ENCODE measurements around the gene TRABD2B. TPM values are rescaled to one million over a fixed set of nuclear protein-coding genes. Genes with fewer than 3 reads are reported as not detected.

Gene TRABD2B
- total RNA-seq, 2 donors from 2014 or later = 1.1 to 2.1 TPM

DNA sequence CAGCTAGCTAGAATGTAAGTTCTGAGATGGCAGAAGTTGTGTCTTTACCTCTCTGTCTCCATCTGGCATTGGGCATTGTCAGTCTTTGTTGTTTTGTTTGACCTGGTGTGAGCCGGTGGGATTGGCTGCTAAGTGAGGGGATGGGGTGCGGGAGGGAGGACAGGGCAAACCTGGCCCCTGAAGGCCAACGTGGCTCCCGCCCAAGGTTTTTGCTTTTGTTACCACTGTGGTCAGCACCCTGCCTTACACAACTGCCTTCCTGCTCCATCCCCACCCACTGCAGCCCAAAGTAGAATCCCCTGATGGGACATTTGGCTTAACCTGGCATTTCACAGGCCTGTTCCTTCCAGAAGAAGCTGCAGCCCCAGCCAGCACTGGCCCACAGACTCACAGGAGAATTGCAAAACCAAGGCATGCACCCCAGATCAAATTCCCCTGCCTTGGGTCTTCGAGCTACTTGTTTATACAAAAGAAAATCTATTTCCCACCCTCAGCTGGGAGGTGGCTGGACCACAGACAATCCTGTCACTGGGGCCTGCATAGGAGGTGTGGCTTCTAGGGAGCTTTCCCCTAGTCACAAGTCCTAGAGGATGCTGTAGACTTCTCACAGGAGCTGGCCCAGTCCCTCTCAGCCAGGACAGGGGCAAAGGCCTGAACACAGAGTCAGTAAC is 147.5 kb downstream of the TRABD2B start:
- Histone ChIP-seq H3K4me3 (no peak overlapping the region), H3K4me1 (replicated peaks) (no peaks in the 10 kb centered on the region), H3K36me3 (no peaks in the 10 kb centered on the region), H3K27me3 (replicated peaks; ENCODE audit: insufficient read depth) (no peaks in the 10 kb centered on the region), H3K9me3 (no peaks in the 10 kb centered on the region), H3K27ac (no peak overlapping the region)
- WGBS = 85% methylated on average over 5 of the region's 5 CpGs
- no peak for DNase-seq (ENCODE audit: low spot score)
- intact Hi-C loops (cut with DNase I) = no loop called here
- TF ChIP-seq POLR2AphosphoS5 (IDR thresholded peaks at IDR 0.05) (no peak), POLR2A (IDR thresholded peaks at IDR 0.05) (no peak)
- TF ChIP-seq, protein P1, sequence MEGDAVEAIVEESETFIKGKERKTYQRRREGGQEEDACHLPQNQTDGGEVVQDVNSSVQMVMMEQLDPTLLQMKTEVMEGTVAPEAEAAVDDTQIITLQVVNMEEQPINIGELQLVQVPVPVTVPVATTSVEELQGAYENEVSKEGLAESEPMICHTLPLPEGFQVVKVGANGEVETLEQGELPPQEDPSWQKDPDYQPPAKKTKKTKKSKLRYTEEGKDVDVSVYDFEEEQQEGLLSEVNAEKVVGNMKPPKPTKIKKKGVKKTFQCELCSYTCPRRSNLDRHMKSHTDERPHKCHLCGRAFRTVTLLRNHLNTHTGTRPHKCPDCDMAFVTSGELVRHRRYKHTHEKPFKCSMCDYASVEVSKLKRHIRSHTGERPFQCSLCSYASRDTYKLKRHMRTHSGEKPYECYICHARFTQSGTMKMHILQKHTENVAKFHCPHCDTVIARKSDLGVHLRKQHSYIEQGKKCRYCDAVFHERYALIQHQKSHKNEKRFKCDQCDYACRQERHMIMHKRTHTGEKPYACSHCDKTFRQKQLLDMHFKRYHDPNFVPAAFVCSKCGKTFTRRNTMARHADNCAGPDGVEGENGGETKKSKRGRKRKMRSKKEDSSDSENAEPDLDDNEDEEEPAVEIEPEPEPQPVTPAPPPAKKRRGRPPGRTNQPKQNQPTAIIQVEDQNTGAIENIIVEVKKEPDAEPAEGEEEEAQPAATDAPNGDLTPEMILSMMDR (IDR thresholded peaks at IDR 0.05) = no peak

DNA sequence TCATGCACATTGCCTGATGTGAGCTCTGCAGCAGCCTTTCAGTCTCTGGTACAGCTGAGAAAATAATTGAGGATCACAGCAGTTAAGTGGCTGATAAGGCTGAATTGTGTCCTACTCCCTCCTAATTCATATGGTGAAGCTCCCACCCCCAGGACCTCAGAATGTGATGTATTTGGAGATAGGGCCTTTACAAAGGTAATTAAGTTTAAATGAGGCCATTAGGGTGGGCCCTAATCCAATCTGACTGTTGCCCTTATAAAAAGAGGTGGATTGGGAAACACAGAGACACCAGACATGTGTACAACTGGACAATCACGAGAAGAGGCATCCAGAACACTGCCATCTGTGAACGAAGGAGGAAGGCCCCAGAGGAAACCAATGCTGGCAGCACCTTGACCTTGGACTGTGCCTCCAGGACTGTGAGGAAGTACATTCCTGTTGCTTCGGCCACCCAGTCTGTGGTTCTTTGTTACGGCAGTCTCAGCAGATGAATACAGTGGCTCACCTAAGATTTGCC is 148.1 kb downstream of the TRABD2B start:
- TF ChIP-seq POLR2AphosphoS5 (IDR thresholded peaks at IDR 0.05) (no peak), POLR2A (IDR thresholded peaks at IDR 0.05) (no peak)
- TF ChIP-seq, protein P1 (IDR thresholded peaks at IDR 0.05) = no peak
- intact Hi-C loops (cut with DNase I) = no loop called here

DNA sequence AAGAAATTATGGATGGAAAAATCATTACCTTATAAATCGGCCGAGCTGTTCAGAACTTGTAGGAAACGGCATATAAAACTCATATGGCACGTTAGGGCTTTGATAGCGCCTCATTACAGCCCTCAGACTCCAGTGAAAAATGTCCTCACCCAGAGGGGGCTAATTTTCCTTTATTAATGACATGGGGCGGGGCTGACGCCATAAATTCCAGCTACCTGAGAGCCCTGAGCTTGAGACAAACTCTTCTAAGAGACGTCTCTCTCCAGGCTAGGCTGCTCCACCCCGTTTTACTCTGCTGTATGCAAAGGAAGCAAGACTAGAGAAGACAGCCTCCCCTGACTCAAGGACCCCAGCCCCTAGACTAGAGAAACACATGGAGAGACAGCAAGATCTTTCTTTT is 149.4 kb downstream of the TRABD2B start:
- Histone ChIP-seq H3K4me3 (no peak overlapping the region), H3K9me3 (no peaks in the 10 kb centered on the region), H3K27ac (no peak overlapping the region), H3K27me3 (replicated peaks; ENCODE audit: insufficient read depth) (no peaks in the 10 kb centered on the region), H3K4me1 (replicated peaks) (no peaks in the 10 kb centered on the region), H3K36me3 (no peaks in the 10 kb centered on the region)
- DNase-seq (ENCODE audit: low spot score) = no peak
- intact Hi-C loops (cut with DNase I) = no loop called here
- TF ChIP-seq, protein P1 (IDR thresholded peaks at IDR 0.05) = no peak
- TF ChIP-seq POLR2A (IDR thresholded peaks at IDR 0.05) = no peak
- TF ChIP-seq POLR2AphosphoS5 (IDR thresholded peaks at IDR 0.05) = no peak
- WGBS = 94% methylated on average over 9 of the region's 9 CpGs

More for the DNA sequence above, 148.1 kb downstream of the TRABD2B start:
- Histone ChIP-seq H3K27ac (no peak overlapping the region), H3K27me3 (replicated peaks; ENCODE audit: insufficient read depth) (no peaks in the 10 kb centered on the region), H3K36me3 (no peaks in the 10 kb centered on the region), H3K4me1 (replicated peaks) (no peaks in the 10 kb centered on the region), H3K9me3 (no peaks in the 10 kb centered on the region), H3K4me3 (no peak overlapping the region)
- 46% methylated on average over 4 of the region's 4 CpGs for WGBS
- no peak for DNase-seq (ENCODE audit: low spot score)

DNA sequence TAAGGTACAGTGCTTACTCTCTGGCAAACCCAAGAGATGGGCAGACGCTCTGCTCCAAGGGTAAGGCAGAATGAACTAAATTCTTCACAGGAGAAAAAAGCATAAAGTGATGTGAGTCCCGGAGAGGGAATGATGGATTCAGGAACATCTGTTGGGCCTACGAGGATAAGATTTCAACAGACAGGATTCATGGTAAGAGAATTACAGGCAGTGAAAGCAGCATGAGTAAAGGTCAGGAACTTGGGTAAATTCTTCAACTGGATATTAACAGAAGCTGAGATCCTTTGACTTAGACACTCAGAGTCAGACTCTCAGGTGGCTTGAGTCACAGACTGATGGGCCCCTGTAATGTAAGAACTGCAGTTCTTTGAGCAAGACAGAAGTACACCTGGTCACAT is 152.6 kb downstream of the TRABD2B start:
- H3K27me3 ChIP-seq (replicated peaks; ENCODE audit: insufficient read depth) = no peaks in the 10 kb centered on the region
- no peak overlapping the region for H3K27ac ChIP-seq
- H3K9me3 ChIP-seq = no peaks in the 10 kb centered on the region
- H3K36me3 ChIP-seq = no peaks in the 10 kb centered on the region
- TF ChIP-seq POLR2A (IDR thresholded peaks at IDR 0.05) (no peak), POLR2AphosphoS5 (IDR thresholded peaks at IDR 0.05) (no peak)
- TF ChIP-seq, protein P1 (IDR thresholded peaks at IDR 0.05) = no peak
- WGBS = 97% methylated on average over 3 of the region's 3 CpGs
- H3K4me1 ChIP-seq (replicated peaks) = no peaks in the 10 kb centered on the region
- intact Hi-C loops (cut with DNase I) = no loop called here
- DNase-seq (ENCODE audit: low spot score) = no peak
- H3K4me3 ChIP-seq = no peak overlapping the region

Measured in prostate gland (tissue), 2 donors.